ENCODE measurements around the gene NFIB. TPM values are rescaled to one million over a fixed set of nuclear protein-coding genes. Genes with fewer than 3 reads are reported as not detected.

The NFIB gene
- total and polyA plus RNA-seq, 2 experiments from 2014 or later, result 5.3 to 6.0 TPM

- in situ Hi-C loops (cut with MboI), result no loop called here
- 80 to 85% methylated on average over 3 of the region's 3 CpGs for WGBS, 2 experiments (ENCODE audit: low coverage in 1 of 2, low lambda C conversion rate in 2 of 2, missing lambda C conversion rate in 2 of 2)
- H2AFZ ChIP-seq, result no peak overlapping the region
Observed at GRCh38 chr9:14056316-14056861, 257.6 kb downstream of the NFIB start.

GRCh38 chr9:14054096-14054495 lies 259.8 kb downstream of the NFIB start:
- Histone ChIP-seq H2AFZ (no peak overlapping the region), H3F3A (ENCODE audit: insufficient read depth) (no peaks in the 10 kb centered on the region), H4K20me1 (ENCODE audit: insufficient read depth) (no peaks in the 10 kb centered on the region), H3K36me3 (ENCODE audit: low read depth) (no peaks in the 10 kb centered on the region), H3K9ac (no peak overlapping the region), H3K9me2 (ENCODE audit: insufficient read depth) (no peaks in the 10 kb centered on the region), H3K9me3 (ENCODE audit: low read depth) (no peaks in the 10 kb centered on the region), H3K4me3 (no peak overlapping the region), H3K27ac (no peak overlapping the region), H3K4me1 (ENCODE audit: insufficient read depth) (no peaks in the 10 kb centered on the region), H3K79me2 (ENCODE audit: insufficient read depth) (no peaks in the 10 kb centered on the region), H3K27me3 (replicated peaks; ENCODE audit: insufficient read depth) (no peaks in the 10 kb centered on the region), H3K4me2 (ENCODE audit: unreplicated experiment) (no peak overlapping the region)
- 89 to 92% methylated on average over 2 of the region's 2 CpGs for WGBS, 2 experiments (ENCODE audit: low coverage in 1 of 2, low lambda C conversion rate in 2 of 2, missing lambda C conversion rate in 2 of 2)
- in situ Hi-C loops (cut with MboI), result no loop called here
- DNase-seq, result no peak
- TF ChIP-seq EZH2 (IDR thresholded peaks at IDR 0.05; ENCODE audit: insufficient read depth, poor library complexity, severe bottlenecking), result no peak

More at GRCh38 chr9:14056316-14056861, 257.6 kb downstream of the NFIB start:
- no peaks in the 10 kb centered on the region for H3K9me2 ChIP-seq (ENCODE audit: insufficient read depth)
- no peaks in the 10 kb centered on the region for H3K36me3 ChIP-seq (ENCODE audit: low read depth)
- no peaks in the 10 kb centered on the region for H3K4me1 ChIP-seq (ENCODE audit: insufficient read depth)
- no peaks in the 10 kb centered on the region for H3K79me2 ChIP-seq (ENCODE audit: insufficient read depth)
- no peak overlapping the region for H3K9ac ChIP-seq
- no peak for TF ChIP-seq EZH2phosphoT487 (IDR thresholded peaks at IDR 0.05; ENCODE audit: insufficient read depth, low read depth)
- no peak overlapping the region for H3K4me3 ChIP-seq
- no peaks in the 10 kb centered on the region for H4K20me1 ChIP-seq (ENCODE audit: insufficient read depth)
- no peaks in the 10 kb centered on the region for H3K27me3 ChIP-seq (replicated peaks; ENCODE audit: insufficient read depth)
- DNase-seq, result no peak
- no peaks in the 10 kb centered on the region for H3F3A ChIP-seq (ENCODE audit: insufficient read depth)
- no peak overlapping the region for H3K27ac ChIP-seq
- H3K4me2 ChIP-seq (ENCODE audit: unreplicated experiment), result no peak overlapping the region
- H3K9me3 ChIP-seq (ENCODE audit: low read depth), result no peaks in the 10 kb centered on the region

- H3K27me3 ChIP-seq (replicated peaks; ENCODE audit: insufficient read depth), result no peaks in the 10 kb centered on the region
- H3K4me2 ChIP-seq (ENCODE audit: unreplicated experiment), result no peak overlapping the region
- no peak overlapping the region for H3K4me3 ChIP-seq
- no peaks in the 10 kb centered on the region for H3K9me2 ChIP-seq (ENCODE audit: insufficient read depth)
- H2AFZ ChIP-seq, result no peak overlapping the region
- TF ChIP-seq EZH2phosphoT487 (IDR thresholded peaks at IDR 0.05; ENCODE audit: insufficient read depth, low read depth), result no peak
- no peak for TF ChIP-seq EZH2 (IDR thresholded peaks at IDR 0.05; ENCODE audit: insufficient read depth, poor library complexity, severe bottlenecking)
- in situ Hi-C loops (cut with MboI), result no loop called here
- no peaks in the 10 kb centered on the region for H3K9me3 ChIP-seq (ENCODE audit: low read depth)
- H3K36me3 ChIP-seq (ENCODE audit: low read depth), result no peaks in the 10 kb centered on the region
- H4K20me1 ChIP-seq (ENCODE audit: insufficient read depth), result no peaks in the 10 kb centered on the region
- WGBS, 2 experiments (ENCODE audit: low coverage in 1 of 2, low lambda C conversion rate in 2 of 2, missing lambda C conversion rate in 2 of 2), result 94% methylated on average over 2 of the region's 2 CpGs
- H3K4me1 ChIP-seq (ENCODE audit: insufficient read depth), result no peaks in the 10 kb centered on the region
- no peaks in the 10 kb centered on the region for H3F3A ChIP-seq (ENCODE audit: insufficient read depth)
- H3K9ac ChIP-seq, result no peak overlapping the region
- DNase-seq, result no peak
- no peaks in the 10 kb centered on the region for H3K79me2 ChIP-seq (ENCODE audit: insufficient read depth)
- no peak overlapping the region for H3K27ac ChIP-seq
Observed at GRCh38 chr9:14052359-14052758, 261.6 kb downstream of the NFIB start.

GRCh38 chr9:14051419-14051818 lies 262.5 kb downstream of the NFIB start:
- H3K27ac ChIP-seq, result no peak overlapping the region
- H3K79me2 ChIP-seq (ENCODE audit: insufficient read depth), result no peaks in the 10 kb centered on the region
- H3K9me2 ChIP-seq (ENCODE audit: insufficient read depth), result no peaks in the 10 kb centered on the region
- no peak overlapping the region for H3K4me3 ChIP-seq
- DNase-seq, result peak; percentile 32
- H4K20me1 ChIP-seq (ENCODE audit: insufficient read depth), result no peaks in the 10 kb centered on the region
- no peak overlapping the region for H3K9ac ChIP-seq
- H3F3A ChIP-seq (ENCODE audit: insufficient read depth), result no peaks in the 10 kb centered on the region
- in situ Hi-C loops (cut with MboI), result no loop called here
- no peaks in the 10 kb centered on the region for H3K36me3 ChIP-seq (ENCODE audit: low read depth)
- H3K27me3 ChIP-seq (replicated peaks; ENCODE audit: insufficient read depth), result no peaks in the 10 kb centered on the region
- H3K4me2 ChIP-seq (ENCODE audit: unreplicated experiment), result no peak overlapping the region
- H3K9me3 ChIP-seq (ENCODE audit: low read depth), result no peaks in the 10 kb centered on the region
- no peaks in the 10 kb centered on the region for H3K4me1 ChIP-seq (ENCODE audit: insufficient read depth)
- TF ChIP-seq EZH2 (IDR thresholded peaks at IDR 0.05; ENCODE audit: insufficient read depth, poor library complexity, severe bottlenecking) (no peak), EZH2phosphoT487 (IDR thresholded peaks at IDR 0.05; ENCODE audit: insufficient read depth, low read depth) (no peak)
- H2AFZ ChIP-seq, result no peak overlapping the region

GRCh38 chr9:14043483-14043882 lies 270.5 kb downstream of the NFIB start:
- Histone ChIP-seq H4K20me1 (ENCODE audit: insufficient read depth) (no peaks in the 10 kb centered on the region), H3K79me2 (ENCODE audit: insufficient read depth) (no peaks in the 10 kb centered on the region), H3K9me2 (ENCODE audit: insufficient read depth) (no peaks in the 10 kb centered on the region), H2AFZ (no peak overlapping the region), H3F3A (ENCODE audit: insufficient read depth) (no peaks in the 10 kb centered on the region), H3K27ac (no peak overlapping the region), H3K9me3 (ENCODE audit: low read depth) (no peaks in the 10 kb centered on the region), H3K9ac (no peak overlapping the region), H3K36me3 (ENCODE audit: low read depth) (no peaks in the 10 kb centered on the region), H3K27me3 (replicated peaks; ENCODE audit: insufficient read depth) (no peaks in the 10 kb centered on the region), H3K4me3 (no peak overlapping the region), H3K4me2 (ENCODE audit: unreplicated experiment) (no peak overlapping the region), H3K4me1 (ENCODE audit: insufficient read depth) (no peaks in the 10 kb centered on the region)
- WGBS, 2 experiments (ENCODE audit: low coverage in 1 of 2, low lambda C conversion rate in 2 of 2, missing lambda C conversion rate in 2 of 2), result 42 to 55% methylated on average over 1 of the region's 1 CpG
- in situ Hi-C loops (cut with MboI), result no loop called here
- DNase-seq, result no peak
- TF ChIP-seq EZH2 (IDR thresholded peaks at IDR 0.05; ENCODE audit: insufficient read depth, poor library complexity, severe bottlenecking) (no peak), EZH2phosphoT487 (IDR thresholded peaks at IDR 0.05; ENCODE audit: insufficient read depth, low read depth) (no peak)

Data from GM23248 (cell line).